ENCODE measurements around the gene PRPS1.

GRCh38 chrX:107610667-107611066 lies 17.6 kb upstream of the PRPS1 start:
- TF ChIP-seq BHLHE40 (IDR thresholded peaks at IDR 0.05; ENCODE audit: borderline replicate concordance): no peak
- TF ChIP-seq FOXK2 (IDR thresholded peaks at IDR 0.05): no peak
- no peak for TF ChIP-seq SUZ12 (IDR thresholded peaks at IDR 0.05)
- no peak for TF ChIP-seq ZNF384 (IDR thresholded peaks at IDR 0.05)
- no peak for TF ChIP-seq FOXA1 (IDR thresholded peaks at IDR 0.05)
- no peak for TF ChIP-seq TARDBP (IDR thresholded peaks at IDR 0.05)
- no peak for TF ChIP-seq HDGF (IDR thresholded peaks at IDR 0.05; ENCODE audit: borderline replicate concordance)
- TF ChIP-seq SP1 (IDR thresholded peaks at IDR 0.05): no peak
- no peak for TF ChIP-seq CTBP1 (IDR thresholded peaks at IDR 0.05; ENCODE audit: borderline replicate concordance)
- no peak for TF ChIP-seq ARNT (IDR thresholded peaks at IDR 0.05)
- no peak for TF ChIP-seq NFRKB (IDR thresholded peaks at IDR 0.05)
- no peak for TF ChIP-seq FOXM1 (IDR thresholded peaks at IDR 0.05; ENCODE audit: borderline replicate concordance)

All from HEK293T (cell line).